MCF 10A (cell line): ENCODE measurements around the gene LTB4R. TPM values are rescaled to one million over a fixed set of nuclear protein-coding genes. Genes with fewer than 3 reads are reported as not detected.

ENCODE experiments used
- BruUV-seq: library from RNA; stranded (reverse); fragments of 400-500 nt; replicated peaks from 2 replicates; lab custom pipeline; 2021; lab: Mats Ljungman, UMichigan
- CTCF ChIA-PET: fragments of 300-600 bp; sonication (Branson Sonifier 250); formaldehyde crosslinking; extraction: SDS; loops from one replicate; lab custom pipeline; 2021; ENCODE audit warnings: antibody characterized with exemption, inconsistent platforms; lab: Yijun Ruan, JAX
- POLR2A ChIA-PET: fragments of 300-600, 350-650 bp; sonication (Branson Sonifier 250); formaldehyde crosslinking; extraction: SDS; loops from one replicate; lab custom pipeline; 2020; ENCODE audit warnings: antibody characterized with exemption, inconsistent platforms; lab: Yijun Ruan, JAX
- DNase-seq: peaks from one replicate; pipeline ENCODE4 v3.0.0-alpha.2; 2018; ENCODE audit not compliant: unreplicated experiment
- H3K27ac Mint-ChIP-seq: one replicate; pipeline ENCODE4 v1.8.0; 2022; ENCODE audit warnings: mild to moderate bottlenecking, low read depth, mixed read lengths; ENCODE audit not compliant: unreplicated experiment
- H3K27me3 Mint-ChIP-seq: one replicate; pipeline ENCODE4 v1.8.0; 2022; ENCODE audit warnings: mixed read lengths; ENCODE audit not compliant: insufficient read depth, unreplicated experiment
- H3K36me3 Mint-ChIP-seq: one replicate; pipeline ENCODE4 v1.8.0; 2022; ENCODE audit warnings: mild to moderate bottlenecking, moderate library complexity, mixed read lengths; ENCODE audit not compliant: insufficient read depth, unreplicated experiment
- H3K4me1 Mint-ChIP-seq: one replicate; pipeline ENCODE4 v1.8.0; 2022; ENCODE audit warnings: mixed read lengths; ENCODE audit not compliant: insufficient read depth, unreplicated experiment
- H3K4me3 Mint-ChIP-seq: one replicate; pipeline ENCODE4 v1.8.0; 2022; ENCODE audit warnings: mild to moderate bottlenecking, moderate library complexity, mixed read lengths; ENCODE audit not compliant: unreplicated experiment
- H3K9me3 Mint-ChIP-seq: one replicate; pipeline ENCODE4 v1.8.0; 2022; ENCODE audit warnings: mixed read lengths; ENCODE audit not compliant: unreplicated experiment
- intact Hi-C: fragments of 100-400 bp; cut with micrococcal nuclease; formaldehyde crosslinking; loops from 2 replicates; pipeline ENCODE4 v1.14.1; 2022
- total RNA-seq: library from RNA; stranded (reverse); gene quantifications from 2 replicates; pipeline ENCODE4 v1.2.3, GENCODE V29; 2022
- TF ChIP-seq, protein P1 (sequence below): fragments of 200-600 bp; IDR thresholded peaks from one replicate; pipeline ENCODE4 v1.8.0; 2022; ENCODE audit warnings: antibody characterized with exemption, mild to moderate bottlenecking; ENCODE audit not compliant: unreplicated experiment

LTB4R gene
- total RNA-seq, 1 experiment from 2014 or later, result 15.8 TPM

DNA sequence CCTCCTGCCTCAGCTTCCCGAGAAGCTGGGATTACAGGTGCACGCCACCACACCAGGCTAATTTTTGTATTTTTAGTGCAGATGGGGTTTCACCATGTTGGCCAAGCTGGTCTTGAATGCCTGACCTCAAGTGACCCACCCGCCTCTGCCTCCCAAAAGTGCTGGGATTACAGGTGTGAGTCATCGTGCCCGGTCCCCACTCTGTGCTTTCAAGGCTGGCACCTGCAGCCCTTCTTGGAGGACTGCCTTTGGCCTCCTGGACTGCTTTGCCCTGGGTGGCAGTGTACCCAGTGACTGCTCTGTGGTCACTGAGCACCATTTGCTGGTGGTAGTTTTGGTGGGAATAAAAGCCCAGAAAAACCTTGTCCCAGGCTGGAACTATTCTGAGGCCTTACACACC lies 24.3 kb upstream of the LTB4R start:
- H3K27me3 Mint-ChIP-seq, result no peaks in the 10 kb centered on the region
- BruUV-seq, result no TSS peak
- no peaks in the 10 kb centered on the region for H3K9me3 Mint-ChIP-seq
- CTCF ChIA-PET, result interaction anchor here (0.7 to 4.1 kb wide), 4 partner anchors 10 to 46 kb away, joined by 3 to 19 read pairs (median 10); partner anchors contain the start of genes LTB4R2 and TINF2
- intact Hi-C loops, result no loop called here
- no peak overlapping the region for H3K27ac Mint-ChIP-seq
- H3K4me3 Mint-ChIP-seq, result no peak overlapping the region
- POLR2A ChIA-PET, result interaction anchor here (3.9 to 9.2 kb wide), 2 partner anchors 12 to 15 kb away, joined by 13 to 115 read pairs; partner anchors contain the start of genes DHRS1, NOP9 and RABGGTA
- H3K36me3 Mint-ChIP-seq, result peaks cover 16% of the 10 kb centered on the region
- no peak for DNase-seq
- TF ChIP-seq, protein P1, sequence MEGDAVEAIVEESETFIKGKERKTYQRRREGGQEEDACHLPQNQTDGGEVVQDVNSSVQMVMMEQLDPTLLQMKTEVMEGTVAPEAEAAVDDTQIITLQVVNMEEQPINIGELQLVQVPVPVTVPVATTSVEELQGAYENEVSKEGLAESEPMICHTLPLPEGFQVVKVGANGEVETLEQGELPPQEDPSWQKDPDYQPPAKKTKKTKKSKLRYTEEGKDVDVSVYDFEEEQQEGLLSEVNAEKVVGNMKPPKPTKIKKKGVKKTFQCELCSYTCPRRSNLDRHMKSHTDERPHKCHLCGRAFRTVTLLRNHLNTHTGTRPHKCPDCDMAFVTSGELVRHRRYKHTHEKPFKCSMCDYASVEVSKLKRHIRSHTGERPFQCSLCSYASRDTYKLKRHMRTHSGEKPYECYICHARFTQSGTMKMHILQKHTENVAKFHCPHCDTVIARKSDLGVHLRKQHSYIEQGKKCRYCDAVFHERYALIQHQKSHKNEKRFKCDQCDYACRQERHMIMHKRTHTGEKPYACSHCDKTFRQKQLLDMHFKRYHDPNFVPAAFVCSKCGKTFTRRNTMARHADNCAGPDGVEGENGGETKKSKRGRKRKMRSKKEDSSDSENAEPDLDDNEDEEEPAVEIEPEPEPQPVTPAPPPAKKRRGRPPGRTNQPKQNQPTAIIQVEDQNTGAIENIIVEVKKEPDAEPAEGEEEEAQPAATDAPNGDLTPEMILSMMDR, result no peak
- H3K4me1 Mint-ChIP-seq, result peaks cover 13% of the 10 kb centered on the region

DNA sequence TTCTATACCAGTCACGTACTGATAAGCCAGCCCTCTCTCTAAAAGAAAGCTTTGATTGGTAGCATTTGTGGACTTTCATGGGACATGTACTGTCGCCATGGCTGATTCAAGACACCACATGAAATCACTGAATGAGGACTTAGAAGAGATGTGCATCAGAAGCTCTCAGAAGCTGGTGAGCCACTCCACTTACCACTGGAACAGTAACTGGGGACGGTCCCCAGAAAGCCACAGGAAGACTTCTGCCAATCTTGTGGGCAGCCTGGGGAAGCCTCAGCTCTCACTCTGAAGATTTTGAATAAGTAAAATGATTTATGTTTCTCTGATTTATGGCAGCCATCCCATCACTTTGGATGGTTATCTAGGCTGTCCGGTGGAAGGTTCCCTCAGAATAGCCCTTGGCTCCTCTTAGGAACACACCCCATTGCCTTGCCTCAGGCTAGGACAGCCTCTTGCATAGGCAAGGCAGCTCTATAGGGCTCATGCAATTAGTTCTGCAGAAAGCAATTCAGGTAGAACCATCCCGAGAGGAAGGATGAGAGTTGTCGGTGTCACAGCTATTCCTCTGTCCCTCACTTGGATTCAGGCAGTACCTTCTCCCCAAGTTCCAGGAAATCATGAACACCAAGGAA lies 21.5 kb upstream of the LTB4R start:
- intact Hi-C loops, result no loop called here
- Mint-ChIP-seq H3K4me1 (peaks cover 13% of the 10 kb centered on the region), H3K27ac (peak overlapping the region; percentile 73), H3K4me3 (no peak overlapping the region), H3K9me3 (no peaks in the 10 kb centered on the region), H3K36me3 (peaks cover 42% of the 10 kb centered on the region), H3K27me3 (no peaks in the 10 kb centered on the region)
- POLR2A ChIA-PET, result interaction anchor here (0.6 to 4.5 kb wide), 10 partner anchors 8 to 1190 kb away, joined by 3 to 33 read pairs (median 4); partner anchors contain the start of genes DHRS1, LTB4R2, NOP9 and TINF2
- no TSS peak for BruUV-seq
- CTCF ChIA-PET, result interaction anchor here (0.9 to 5.5 kb wide), 8 partner anchors 8 to 141 kb away, joined by 3 to 39 read pairs (median 8); partner anchors contain the start of genes CIDEB, LTB4R2 and TINF2
- DNase-seq, result no peak
- TF ChIP-seq, protein P1, result no peak

DNA sequence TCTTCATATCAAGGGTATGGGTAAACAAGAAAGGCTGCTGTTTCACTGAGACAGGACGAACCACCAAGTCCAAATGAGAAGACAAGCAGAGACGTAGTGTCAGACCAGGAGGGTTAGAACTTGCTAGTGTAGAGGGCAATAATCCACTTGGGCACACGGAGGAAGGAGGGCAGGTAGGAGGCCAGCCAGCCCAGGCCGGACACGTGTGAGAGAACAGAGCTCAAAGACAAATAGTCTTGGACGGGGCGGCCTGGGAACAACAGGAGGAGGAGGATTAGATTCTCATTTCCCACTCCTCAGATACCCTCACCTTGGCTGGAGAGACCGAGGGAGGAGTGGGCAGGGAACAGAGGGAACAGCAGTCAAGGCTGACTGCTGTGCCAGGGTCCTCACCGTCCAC lies 20.6 kb upstream of the LTB4R start:
- TF ChIP-seq, protein P1, result no peak
- BruUV-seq, result no TSS peak
- no peak for DNase-seq
- intact Hi-C loops, result no loop called here
- H3K4me1 Mint-ChIP-seq, result peaks cover 13% of the 10 kb centered on the region
- H3K4me3 Mint-ChIP-seq, result no peak overlapping the region
- POLR2A ChIA-PET, result interaction anchor here (0.9 to 4.5 kb wide), 7 partner anchors 9 to 56 kb away, joined by 3 to 33 read pairs (median 5); partner anchors contain the start of genes LTB4R2 and TINF2
- CTCF ChIA-PET, result interaction anchor here (0.7 to 5.5 kb wide), 10 partner anchors 7 to 194 kb away, joined by 3 to 39 read pairs (median 7); partner anchors contain the start of genes CIDEB, LTB4R2 and TINF2
- H3K27ac Mint-ChIP-seq, result peak overlapping the region; percentile 73
- no peaks in the 10 kb centered on the region for H3K27me3 Mint-ChIP-seq
- H3K36me3 Mint-ChIP-seq, result peaks cover 52% of the 10 kb centered on the region
- no peaks in the 10 kb centered on the region for H3K9me3 Mint-ChIP-seq

DNA sequence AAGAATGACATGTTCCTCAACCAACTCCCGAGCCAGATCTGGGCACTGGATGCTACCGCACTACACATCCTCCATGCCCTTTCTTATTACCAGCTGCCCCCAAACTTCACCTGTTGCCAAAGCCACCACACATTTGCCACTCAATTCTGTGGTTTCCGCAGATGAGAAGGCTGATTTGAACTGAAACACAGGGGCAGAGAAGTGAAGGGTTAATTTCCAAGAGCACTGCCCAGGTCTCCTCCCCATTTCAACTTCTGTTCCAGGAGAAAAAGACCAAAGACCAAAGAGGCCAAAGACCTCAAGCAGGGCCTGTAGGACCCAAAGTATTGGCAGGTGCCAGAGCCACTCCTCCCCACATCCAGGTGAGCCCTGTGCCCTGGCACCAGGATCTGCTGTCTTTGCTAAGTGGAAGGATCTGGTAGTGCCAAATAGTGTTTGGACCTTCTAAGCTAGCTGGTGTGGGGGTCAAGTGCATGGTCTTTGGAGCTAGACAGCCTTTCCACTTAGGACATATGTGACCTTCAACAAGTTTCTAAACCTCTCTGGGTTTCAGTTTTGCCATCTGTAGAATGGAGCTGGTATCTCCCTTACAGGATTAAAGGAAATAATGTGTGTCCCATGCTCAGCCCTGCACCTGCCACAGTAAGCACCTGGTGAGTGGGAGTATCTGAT lies 19.7 kb upstream of the LTB4R start:
- TF ChIP-seq, protein P1, result no peak
- ChIA-PET POLR2A (interaction anchor here (1.1 to 4.5 kb wide), 4 partner anchors 9 to 57 kb away, joined by 5 to 33 read pairs (median 16); partner anchors contain the start of genes RABGGTA and TINF2), CTCF (interaction anchor here (0.6 to 5.5 kb wide), 14 partner anchors 10 to 970 kb away, joined by 3 to 39 read pairs (median 4); partner anchors contain the start of genes CIDEB, LTB4R2, PABPN1 and TINF2)
- Mint-ChIP-seq H3K27me3 (no peaks in the 10 kb centered on the region), H3K36me3 (peaks cover 60% of the 10 kb centered on the region), H3K4me3 (no peak overlapping the region), H3K9me3 (no peaks in the 10 kb centered on the region), H3K4me1 (peaks cover 12% of the 10 kb centered on the region), H3K27ac (no peak overlapping the region)
- intact Hi-C loops, result no loop called here
- no peak for DNase-seq
- no TSS peak for BruUV-seq
